Measurements from ENCODE around the gene ABRACL.
"Not testable (repeated sequence)": the region's sequence is repeated elsewhere in the genome, so short reads cannot be mapped to it uniquely, and the experiment has no call there.

The ABRACL gene

GRCh38 chr6:139013185-139013800 is 15.3 kb upstream of the ABRACL start:
- DNase-seq, result no peak

- DNase-seq, result no peak
Observed at GRCh38 chr6:139014945-139015344, 13.6 kb upstream of the ABRACL start.

DNA sequence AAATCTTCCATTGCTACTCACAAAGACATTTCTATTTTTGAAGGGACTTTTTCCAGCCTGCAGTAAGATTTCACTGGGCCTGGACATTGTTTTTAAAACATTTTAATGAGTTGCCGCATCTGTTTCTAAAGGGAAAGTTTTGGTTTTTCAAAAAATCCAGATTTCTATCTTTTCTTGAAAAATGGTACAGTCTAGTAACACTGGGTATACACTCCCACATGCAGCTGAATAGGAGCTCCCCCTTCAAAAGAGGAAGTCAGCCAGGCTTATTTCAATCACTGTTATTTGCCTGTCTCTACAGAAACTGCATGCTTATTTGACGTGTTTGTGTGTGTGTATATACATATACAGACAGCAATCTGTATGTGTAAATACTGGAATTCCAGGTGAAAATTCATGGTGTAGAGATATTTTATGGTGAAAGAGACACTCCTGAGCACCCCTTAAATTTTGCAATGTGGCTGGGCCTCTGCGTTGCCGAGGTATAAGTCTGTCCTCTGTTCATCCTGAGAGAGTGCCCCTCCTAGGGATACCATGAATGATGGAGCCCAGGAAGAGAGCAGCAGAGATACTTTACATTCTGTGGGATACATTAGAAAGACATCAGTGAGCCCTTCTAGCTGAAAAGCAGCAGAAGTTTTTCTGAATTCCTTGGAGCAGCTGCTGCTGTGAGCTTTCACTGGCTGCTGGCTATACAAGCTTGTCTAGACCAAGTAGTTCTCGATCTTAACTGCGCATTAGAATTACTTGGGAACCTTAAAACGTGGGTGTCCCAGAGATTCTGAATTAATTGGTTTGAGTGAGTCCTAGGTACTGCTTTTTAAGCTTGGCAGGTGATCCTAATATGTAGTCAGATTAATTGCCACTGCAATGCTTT is 12.0 kb upstream of the ABRACL start:
- peak; percentile 23 for DNase-seq

GRCh38 chr6:139017227-139017626 is 11.3 kb upstream of the ABRACL start:
- DNase-seq, result peak; percentile 30

DNA sequence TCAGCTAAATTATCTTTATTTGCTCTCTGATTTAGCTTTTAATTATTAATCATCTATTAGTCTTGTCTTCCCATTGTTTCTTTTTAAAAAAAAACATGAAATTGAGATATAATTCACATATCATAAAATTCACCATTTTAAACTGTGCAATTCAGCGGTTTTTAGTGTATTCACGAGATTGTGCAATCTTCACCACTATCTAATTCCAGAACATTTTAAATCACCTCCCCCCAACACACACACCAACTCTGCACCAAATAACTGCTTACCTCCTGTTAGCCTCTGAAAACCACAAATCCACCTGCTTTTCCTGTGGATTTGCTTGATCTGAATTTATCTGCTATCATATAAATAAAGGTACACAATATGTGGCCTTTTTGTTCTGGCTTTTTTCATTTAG is 8.8 kb upstream of the ABRACL start:
- no peak for DNase-seq

- no peak for DNase-seq
Observed at GRCh38 chr6:139020689-139021088, 7.9 kb upstream of the ABRACL start.

GRCh38 chr6:139025416-139025815 is 3.1 kb upstream of the ABRACL start:
- DNase-seq, result not testable (repeated sequence)

DNA sequence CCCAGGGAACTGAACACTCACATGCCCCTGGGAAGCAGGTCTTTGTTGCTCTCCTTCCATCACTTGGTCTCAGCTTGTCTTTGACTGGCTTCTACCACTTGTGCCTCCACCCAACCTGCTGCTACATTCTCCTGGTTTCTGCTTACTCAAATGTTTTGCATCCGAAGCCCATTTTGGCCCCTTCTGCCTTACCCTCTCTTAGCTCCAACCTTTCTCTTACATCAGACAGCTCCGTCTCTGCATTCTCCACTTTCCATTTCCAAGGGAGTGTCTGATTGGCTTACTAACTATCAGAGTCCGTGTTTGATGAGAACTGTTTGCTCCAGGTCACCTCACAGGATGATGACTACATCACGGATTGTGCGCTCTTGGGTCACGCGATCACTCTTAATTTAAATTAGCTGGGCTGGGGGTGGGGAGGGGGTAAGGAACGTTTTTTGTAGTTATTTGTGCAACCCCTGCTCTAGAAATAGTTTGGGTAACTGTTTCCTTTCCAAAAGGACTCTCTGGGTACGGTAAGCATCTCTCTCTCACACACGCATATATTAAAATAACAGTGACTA is 844 bp upstream of the ABRACL start:
- DNase-seq, result peak; percentile 67

GRCh38 chr6:139028215-139028657 is 309 bp upstream of the ABRACL start:
- no peak for DNase-seq

DNA sequence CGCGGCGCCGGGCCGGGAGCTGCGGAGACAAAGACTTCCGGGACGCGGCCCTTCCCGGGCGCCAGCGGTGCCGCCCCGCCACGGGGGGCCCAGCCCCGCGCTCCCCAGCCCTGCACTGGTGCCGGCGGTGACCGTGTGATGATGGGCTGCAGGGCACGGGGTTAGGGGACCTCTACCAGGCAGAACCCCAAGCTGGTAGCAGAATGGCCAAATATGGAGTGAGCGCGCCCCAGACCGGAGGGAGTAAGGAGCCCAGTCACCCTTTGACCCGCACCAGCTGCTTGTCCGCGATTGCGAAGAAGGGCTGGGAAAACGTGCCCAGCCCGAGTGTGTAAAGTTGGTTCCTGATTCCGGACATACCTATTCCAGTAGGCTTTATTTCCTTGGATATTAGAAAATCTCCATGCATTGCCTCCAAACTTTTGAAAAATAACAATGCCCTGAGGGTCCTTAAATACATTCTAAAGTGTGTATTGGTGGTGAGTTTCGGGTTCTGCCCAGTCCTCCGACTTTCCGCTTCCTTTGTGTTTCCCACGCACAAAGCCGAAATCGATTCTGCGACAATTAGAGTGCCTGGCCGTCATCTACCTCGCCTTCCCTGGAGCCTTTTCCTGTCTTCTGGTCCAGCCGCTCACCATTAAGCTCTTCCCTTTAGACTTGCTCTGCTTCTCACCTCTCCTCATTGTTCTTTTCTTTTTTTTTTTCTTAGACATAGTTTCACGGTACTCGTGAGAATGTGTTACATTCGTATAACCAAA is 1.1 kb downstream of the ABRACL start:
- peak; percentile 85 for DNase-seq

GRCh38 chr6:139030228-139030963 is 1.9 kb downstream of the ABRACL start:
- DNase-seq, result peak; percentile 16

DNA sequence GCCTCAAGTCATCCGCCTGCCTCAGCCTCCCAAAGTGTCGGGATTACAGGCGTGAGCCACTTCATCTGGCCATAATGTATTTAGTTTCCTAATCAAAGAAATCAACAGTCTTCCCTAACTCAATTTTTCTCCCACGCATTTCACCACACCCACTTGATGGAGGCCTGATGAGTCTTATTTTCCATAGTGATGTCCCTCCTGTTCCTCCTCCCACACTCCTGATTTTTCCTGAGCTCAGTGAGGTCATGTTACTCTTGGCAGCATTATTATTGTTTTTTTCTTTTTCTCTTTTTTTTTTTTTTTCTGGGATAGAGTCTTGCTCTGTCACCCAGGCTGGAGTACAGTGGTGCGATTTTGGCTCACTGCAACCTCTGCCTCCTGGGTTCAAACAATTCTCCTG is 8.9 kb downstream of the ABRACL start:
- no peak for DNase-seq

DNA sequence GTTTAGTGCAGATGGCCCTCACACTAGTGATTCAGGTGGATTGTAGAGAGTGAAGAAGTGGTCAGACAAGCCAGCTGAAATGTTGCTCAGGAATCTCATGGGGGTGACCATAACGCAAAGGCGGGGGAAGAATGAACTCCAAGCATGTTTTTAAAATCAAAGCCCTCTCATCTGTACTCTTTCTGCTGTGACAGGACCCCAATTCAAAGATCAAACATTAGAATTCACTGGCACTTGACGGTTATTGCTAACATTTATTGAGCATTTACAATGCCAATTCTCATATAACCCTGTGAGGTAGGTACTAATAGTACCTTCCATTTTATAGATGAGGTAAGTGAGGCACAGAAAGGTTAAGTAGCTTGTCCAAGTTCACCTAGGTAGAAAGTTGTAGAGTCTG is 15.7 kb downstream of the ABRACL start:
- no peak for DNase-seq

GRCh38 chr6:139047677-139048076 is 19.1 kb downstream of the ABRACL start:
- no peak for DNase-seq

DNA sequence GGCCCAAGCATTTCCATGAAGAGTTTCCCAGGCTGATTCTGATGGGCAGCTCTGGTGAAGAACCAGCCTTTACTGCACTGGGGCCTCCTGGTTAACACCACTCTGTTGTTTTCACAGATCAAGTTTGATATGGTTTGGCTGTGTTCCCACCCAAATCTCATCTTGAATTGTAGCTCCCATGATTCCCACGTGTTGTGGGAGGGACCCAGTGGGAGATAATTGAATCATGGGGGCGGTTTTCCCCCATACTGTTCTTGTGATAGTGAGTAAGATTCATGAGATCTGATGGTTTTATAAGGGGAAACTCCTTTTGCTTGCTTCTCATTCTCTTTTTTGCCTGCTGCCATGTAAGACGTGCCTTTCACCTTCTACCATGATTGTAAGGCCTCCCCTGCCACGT is 20.4 kb downstream of the ABRACL start:
- DNase-seq, result not testable (repeated sequence)

GRCh38 chr6:139050131-139050769 is 21.7 kb downstream of the ABRACL start:
- DNase-seq, result not testable (repeated sequence)

GRCh38 chr6:139050770-139051313 is 22.3 kb downstream of the ABRACL start:
- DNase-seq, result no peak

DNA sequence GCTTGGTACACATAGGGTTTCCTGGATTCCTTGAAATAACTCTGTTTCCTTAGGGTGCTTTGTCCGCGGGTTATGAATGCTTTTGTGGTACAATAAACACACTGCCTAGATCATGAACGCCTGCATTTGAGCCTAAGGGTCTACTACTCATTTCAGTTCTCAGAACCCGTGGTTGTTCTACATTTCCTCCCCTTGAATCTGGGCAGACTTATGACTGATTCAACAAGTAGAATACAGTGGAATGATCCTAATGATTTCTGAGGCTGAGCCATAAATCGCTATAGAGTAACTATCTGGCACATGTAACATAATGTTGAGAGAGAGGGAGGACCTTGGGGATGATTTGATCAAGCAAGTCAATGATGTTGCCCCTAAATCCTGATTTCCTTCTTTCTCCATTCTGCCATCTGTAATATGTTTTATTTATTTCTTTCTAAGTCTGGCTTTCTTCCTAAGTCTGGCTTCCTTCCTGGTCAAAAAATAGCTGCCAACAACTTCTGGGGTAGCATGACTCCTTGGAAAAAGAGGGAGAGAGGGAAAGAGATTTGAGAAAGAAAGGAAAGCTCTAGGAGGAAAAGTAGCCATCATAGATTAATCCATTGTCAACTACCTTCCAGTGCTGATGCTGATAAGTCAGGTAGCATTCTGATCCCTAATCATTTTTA is 23.0 kb downstream of the ABRACL start:
- DNase-seq, result no peak

- no peak for DNase-seq
Observed at GRCh38 chr6:139053382-139053781, 24.8 kb downstream of the ABRACL start.

GRCh38 chr6:139054001-139054400 is 25.5 kb downstream of the ABRACL start:
- no peak for DNase-seq

GRCh38 chr6:139055709-139056108 is 27.2 kb downstream of the ABRACL start:
- no peak for DNase-seq

Data from retina (tissue), 1 donor.